ENCODE measurements around the gene PCDH17. TPM values are rescaled to one million over a fixed set of nuclear protein-coding genes. Genes with fewer than 3 reads are reported as not detected.

Gene PCDH17
- total and polyA plus RNA-seq, 2 experiments from 2014 or later = 3.2 to 10.3 TPM

DNA sequence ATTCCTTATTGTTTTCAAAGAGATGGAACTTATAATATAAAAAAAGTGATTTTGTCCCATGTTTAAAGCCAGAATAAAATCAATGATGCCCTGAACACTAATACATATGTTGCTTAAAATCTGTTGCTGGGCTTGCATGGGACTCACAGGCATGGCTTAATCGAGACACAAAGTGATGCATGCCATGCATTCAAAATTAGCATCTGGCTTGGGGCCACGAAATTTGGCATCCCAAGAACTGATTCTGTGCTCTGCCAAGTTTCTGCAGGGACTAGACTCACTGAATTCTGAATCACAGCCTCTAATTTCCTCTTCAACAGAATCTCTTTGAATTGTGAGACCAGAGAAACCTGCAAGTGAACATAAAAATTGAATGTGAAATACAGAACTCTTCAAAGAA is 109.2 kb downstream of the PCDH17 start:
- Histone ChIP-seq H2AFZ (no peak overlapping the region), H3K9me2 (replicated peaks; ENCODE audit: insufficient read depth) (no peaks in the 10 kb centered on the region), H3K79me2 (no peaks in the 10 kb centered on the region), H3K4me1 (ENCODE audit: insufficient read depth) (no peaks in the 10 kb centered on the region), H3K27ac (no peak overlapping the region), H4K20me1 (ENCODE audit: insufficient read depth, poor library complexity, severe bottlenecking) (no peaks in the 10 kb centered on the region), H3K27me3 (no peaks in the 10 kb centered on the region), H3K36me3 (replicated peaks; ENCODE audit: insufficient read depth, low read depth) (no peaks in the 10 kb centered on the region), H3K4me2 (no peak overlapping the region), H3K9me3 (ENCODE audit: low read depth) (no peaks in the 10 kb centered on the region), H3K4me3 (no peak overlapping the region)
- 70% methylated on average over 2 of the region's 2 CpGs for WGBS (ENCODE audit: low lambda C conversion rate, missing lambda C conversion rate)
- no peak for TF ChIP-seq EZH2 (IDR thresholded peaks at IDR 0.05; ENCODE audit: borderline replicate concordance)
- TF ChIP-seq, protein P1, sequence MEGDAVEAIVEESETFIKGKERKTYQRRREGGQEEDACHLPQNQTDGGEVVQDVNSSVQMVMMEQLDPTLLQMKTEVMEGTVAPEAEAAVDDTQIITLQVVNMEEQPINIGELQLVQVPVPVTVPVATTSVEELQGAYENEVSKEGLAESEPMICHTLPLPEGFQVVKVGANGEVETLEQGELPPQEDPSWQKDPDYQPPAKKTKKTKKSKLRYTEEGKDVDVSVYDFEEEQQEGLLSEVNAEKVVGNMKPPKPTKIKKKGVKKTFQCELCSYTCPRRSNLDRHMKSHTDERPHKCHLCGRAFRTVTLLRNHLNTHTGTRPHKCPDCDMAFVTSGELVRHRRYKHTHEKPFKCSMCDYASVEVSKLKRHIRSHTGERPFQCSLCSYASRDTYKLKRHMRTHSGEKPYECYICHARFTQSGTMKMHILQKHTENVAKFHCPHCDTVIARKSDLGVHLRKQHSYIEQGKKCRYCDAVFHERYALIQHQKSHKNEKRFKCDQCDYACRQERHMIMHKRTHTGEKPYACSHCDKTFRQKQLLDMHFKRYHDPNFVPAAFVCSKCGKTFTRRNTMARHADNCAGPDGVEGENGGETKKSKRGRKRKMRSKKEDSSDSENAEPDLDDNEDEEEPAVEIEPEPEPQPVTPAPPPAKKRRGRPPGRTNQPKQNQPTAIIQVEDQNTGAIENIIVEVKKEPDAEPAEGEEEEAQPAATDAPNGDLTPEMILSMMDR (IDR thresholded peaks at IDR 0.05; ENCODE audit: poor library complexity) = no peak
- no peak for TF ChIP-seq EZH2phosphoT487 (IDR thresholded peaks at IDR 0.05; ENCODE audit: low read depth, severe bottlenecking, unreplicated experiment)
- no peak for DNase-seq (ENCODE audit: low spot score)

DNA sequence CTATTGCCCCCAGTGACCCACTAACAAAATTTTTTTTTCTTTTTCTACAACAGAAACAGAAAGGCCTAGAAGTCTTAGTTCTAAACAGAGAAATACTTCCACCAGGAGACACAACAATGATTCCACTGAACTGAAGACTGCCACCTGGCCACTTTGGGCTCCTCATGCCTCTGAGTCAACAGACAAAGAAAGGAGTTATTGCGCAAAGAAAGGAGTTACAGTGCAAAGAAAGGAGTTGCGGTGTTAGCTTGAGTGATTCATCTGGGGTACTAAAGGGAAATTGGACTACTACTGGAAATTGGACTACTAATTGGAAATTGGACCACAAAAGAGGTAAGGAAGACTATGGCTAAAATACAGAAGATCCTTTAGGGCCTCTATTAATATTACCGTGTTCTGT is 116.6 kb downstream of the PCDH17 start:
- no peak overlapping the region for H3K27ac ChIP-seq
- H3K36me3 ChIP-seq (replicated peaks; ENCODE audit: insufficient read depth, low read depth) = no peaks in the 10 kb centered on the region
- no peaks in the 10 kb centered on the region for H3K9me2 ChIP-seq (replicated peaks; ENCODE audit: insufficient read depth)
- 99% methylated on average over 3 of the region's 3 CpGs for WGBS (ENCODE audit: low lambda C conversion rate, missing lambda C conversion rate)
- no peak overlapping the region for H3K4me2 ChIP-seq
- DNase-seq (ENCODE audit: low spot score) = no peak
- no peak for TF ChIP-seq EZH2 (IDR thresholded peaks at IDR 0.05; ENCODE audit: borderline replicate concordance)
- no peak for TF ChIP-seq EZH2phosphoT487 (IDR thresholded peaks at IDR 0.05; ENCODE audit: low read depth, severe bottlenecking, unreplicated experiment)
- TF ChIP-seq, protein P1 (IDR thresholded peaks at IDR 0.05; ENCODE audit: poor library complexity) = no peak
- no peaks in the 10 kb centered on the region for H3K27me3 ChIP-seq
- H3K9me3 ChIP-seq (ENCODE audit: low read depth) = no peaks in the 10 kb centered on the region
- H2AFZ ChIP-seq = no peak overlapping the region
- H4K20me1 ChIP-seq (ENCODE audit: insufficient read depth, poor library complexity, severe bottlenecking) = no peaks in the 10 kb centered on the region
- H3K79me2 ChIP-seq = no peaks in the 10 kb centered on the region
- H3K4me3 ChIP-seq = no peak overlapping the region
- no peaks in the 10 kb centered on the region for H3K4me1 ChIP-seq (ENCODE audit: insufficient read depth)

DNA sequence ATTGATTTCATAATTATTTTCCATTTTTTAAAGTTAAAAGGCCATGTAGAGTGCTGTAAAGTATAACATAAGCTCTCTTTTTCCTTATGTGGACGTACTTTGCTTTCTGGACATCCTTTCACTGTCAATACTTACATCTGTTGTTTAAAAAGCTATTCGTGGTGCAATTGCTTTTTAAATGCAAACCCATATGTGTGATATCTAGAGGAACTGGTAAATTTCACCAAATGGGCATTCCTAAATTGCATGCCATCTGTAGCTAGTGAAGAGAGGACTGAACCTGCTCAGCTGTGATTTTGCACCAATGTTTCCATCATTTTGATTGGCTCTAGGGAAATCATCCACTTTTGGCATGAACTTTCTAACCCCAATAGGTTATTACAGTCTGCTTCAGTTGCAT is 129.4 kb downstream of the PCDH17 start:
- no peaks in the 10 kb centered on the region for H3K36me3 ChIP-seq (replicated peaks; ENCODE audit: insufficient read depth, low read depth)
- no peaks in the 10 kb centered on the region for H4K20me1 ChIP-seq (ENCODE audit: insufficient read depth, poor library complexity, severe bottlenecking)
- H3K27ac ChIP-seq = no peak overlapping the region
- no peak overlapping the region for H3K4me2 ChIP-seq
- H3K9me3 ChIP-seq (ENCODE audit: low read depth) = no peaks in the 10 kb centered on the region
- no peaks in the 10 kb centered on the region for H3K79me2 ChIP-seq
- H3K4me3 ChIP-seq = no peak overlapping the region
- no peak for DNase-seq (ENCODE audit: low spot score)
- TF ChIP-seq, protein P1 (IDR thresholded peaks at IDR 0.05; ENCODE audit: poor library complexity) = no peak
- no peak for TF ChIP-seq EZH2 (IDR thresholded peaks at IDR 0.05; ENCODE audit: borderline replicate concordance)
- no peak for TF ChIP-seq EZH2phosphoT487 (IDR thresholded peaks at IDR 0.05; ENCODE audit: low read depth, severe bottlenecking, unreplicated experiment)
- no peaks in the 10 kb centered on the region for H3K4me1 ChIP-seq (ENCODE audit: insufficient read depth)
- H2AFZ ChIP-seq = no peak overlapping the region
- 77% methylated on average over 2 of the region's 2 CpGs for WGBS (ENCODE audit: low lambda C conversion rate, missing lambda C conversion rate)
- H3K27me3 ChIP-seq = no peaks in the 10 kb centered on the region
- no peaks in the 10 kb centered on the region for H3K9me2 ChIP-seq (replicated peaks; ENCODE audit: insufficient read depth)

DNA sequence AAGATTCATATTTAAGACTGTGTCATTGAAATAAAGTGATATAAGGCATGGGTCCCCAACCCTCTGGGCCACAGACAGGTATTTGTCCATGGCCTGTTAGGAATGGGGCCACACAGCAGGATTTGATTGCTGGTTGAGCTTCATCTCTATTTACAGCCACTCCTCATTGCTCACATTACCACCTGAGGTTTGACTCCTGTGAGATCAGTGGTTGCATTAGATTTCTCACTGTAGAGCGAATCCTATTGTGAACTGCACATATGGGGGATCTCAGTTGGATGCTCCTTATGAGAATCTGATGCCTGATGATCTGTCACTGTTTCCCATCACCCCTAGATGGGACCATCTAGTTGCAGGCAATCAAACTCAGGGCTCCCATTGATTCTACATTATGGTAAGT is 132.1 kb downstream of the PCDH17 start:
- 100% methylated on average over 1 of the region's 1 CpG for WGBS (ENCODE audit: low lambda C conversion rate, missing lambda C conversion rate)
- no peaks in the 10 kb centered on the region for H3K9me3 ChIP-seq (ENCODE audit: low read depth)
- no peak for DNase-seq (ENCODE audit: low spot score)

More for the DNA sequence above, 132.1 kb downstream of the PCDH17 start:
- H3K9me2 ChIP-seq (replicated peaks; ENCODE audit: insufficient read depth) = no peaks in the 10 kb centered on the region
- no peak overlapping the region for H3K4me3 ChIP-seq
- H3K36me3 ChIP-seq (replicated peaks; ENCODE audit: insufficient read depth, low read depth) = no peaks in the 10 kb centered on the region
- no peak overlapping the region for H2AFZ ChIP-seq
- TF ChIP-seq EZH2 (IDR thresholded peaks at IDR 0.05; ENCODE audit: borderline replicate concordance) (no peak), EZH2phosphoT487 (IDR thresholded peaks at IDR 0.05; ENCODE audit: low read depth, severe bottlenecking, unreplicated experiment) (no peak)
- TF ChIP-seq, protein P1 (IDR thresholded peaks at IDR 0.05; ENCODE audit: poor library complexity) = no peak
- H3K79me2 ChIP-seq = no peaks in the 10 kb centered on the region
- H3K27ac ChIP-seq = no peak overlapping the region
- H4K20me1 ChIP-seq (ENCODE audit: insufficient read depth, poor library complexity, severe bottlenecking) = no peaks in the 10 kb centered on the region
- no peak overlapping the region for H3K4me2 ChIP-seq
- H3K27me3 ChIP-seq = no peaks in the 10 kb centered on the region
- H3K4me1 ChIP-seq (ENCODE audit: insufficient read depth) = no peaks in the 10 kb centered on the region
